Measurements from ENCODE around the gene TBRG4.

TBRG4 gene

DNA sequence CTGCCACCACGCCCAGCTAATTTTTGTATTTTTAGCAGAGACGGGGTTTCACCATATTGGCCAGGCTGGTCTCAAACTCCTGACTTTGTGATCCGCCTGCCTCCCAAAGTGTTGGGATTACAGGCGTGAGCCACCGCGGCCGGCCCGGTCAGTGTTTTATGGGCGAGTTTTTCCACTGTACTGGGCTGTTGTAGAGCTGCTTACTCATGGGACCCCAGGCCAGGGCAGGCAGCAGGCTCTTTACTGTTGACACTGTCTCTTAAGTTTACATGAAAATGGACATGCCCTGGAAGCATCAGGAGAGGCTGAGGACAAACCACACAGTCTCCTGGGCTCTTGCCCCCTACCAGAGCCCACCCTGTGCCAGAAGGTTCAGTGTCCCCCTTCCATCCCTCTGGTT is 33.9 kb downstream of the TBRG4 start:
- H3K4me1 ChIP-seq (ENCODE audit: insufficient read depth, low read length) = no peaks in the 10 kb centered on the region
- no peaks in the 10 kb centered on the region for H3K27me3 ChIP-seq (ENCODE audit: insufficient read depth, low read length)
- H3K9me3 ChIP-seq (ENCODE audit: insufficient read depth, low read depth, low read length) = no peaks in the 10 kb centered on the region
- WGBS = 96% methylated on average over 9 of the region's 9 CpGs
- H3K9ac ChIP-seq (ENCODE audit: low read depth, low read length) = no peak overlapping the region
- no peak overlapping the region for H3K27ac ChIP-seq (ENCODE audit: low read depth, low read length)
- peaks cover 38% of the 10 kb centered on the region for H3K36me3 ChIP-seq (ENCODE audit: insufficient read depth, low read length)
- H3K4me3 ChIP-seq (ENCODE audit: low read length) = no peak overlapping the region

DNA sequence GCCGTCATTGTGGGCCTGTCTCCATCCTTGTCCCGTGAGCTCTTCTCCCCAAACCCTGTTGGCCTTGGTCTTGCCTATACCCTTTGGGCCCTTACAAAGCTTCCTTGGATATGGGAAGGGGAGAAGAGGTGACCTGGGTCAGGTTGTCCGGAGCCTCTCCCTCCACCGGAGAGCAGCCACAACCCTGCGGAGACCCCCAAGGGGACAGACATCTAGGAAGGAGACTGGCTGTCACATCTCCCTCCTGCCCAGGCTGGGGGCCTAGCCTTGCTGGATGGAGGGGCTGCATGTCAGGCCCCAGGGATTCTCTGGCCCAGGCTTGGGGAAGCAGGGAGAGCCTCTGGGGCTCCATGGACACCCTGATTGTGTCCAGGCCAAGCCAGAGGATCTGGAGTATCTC is 34.6 kb downstream of the TBRG4 start:
- H3K9ac ChIP-seq (ENCODE audit: low read depth, low read length) = no peak overlapping the region
- H3K36me3 ChIP-seq (ENCODE audit: insufficient read depth, low read length) = peaks cover 38% of the 10 kb centered on the region
- WGBS = 96% methylated on average over 5 of the region's 5 CpGs
- H3K4me3 ChIP-seq (ENCODE audit: low read length) = no peak overlapping the region
- no peaks in the 10 kb centered on the region for H3K27me3 ChIP-seq (ENCODE audit: insufficient read depth, low read length)
- H3K27ac ChIP-seq (ENCODE audit: low read depth, low read length) = no peak overlapping the region
- H3K9me3 ChIP-seq (ENCODE audit: insufficient read depth, low read depth, low read length) = no peaks in the 10 kb centered on the region
- no peaks in the 10 kb centered on the region; the same call in 1 of the 2 replicates for H3K4me1 ChIP-seq (ENCODE audit: insufficient read depth, low read length)

DNA sequence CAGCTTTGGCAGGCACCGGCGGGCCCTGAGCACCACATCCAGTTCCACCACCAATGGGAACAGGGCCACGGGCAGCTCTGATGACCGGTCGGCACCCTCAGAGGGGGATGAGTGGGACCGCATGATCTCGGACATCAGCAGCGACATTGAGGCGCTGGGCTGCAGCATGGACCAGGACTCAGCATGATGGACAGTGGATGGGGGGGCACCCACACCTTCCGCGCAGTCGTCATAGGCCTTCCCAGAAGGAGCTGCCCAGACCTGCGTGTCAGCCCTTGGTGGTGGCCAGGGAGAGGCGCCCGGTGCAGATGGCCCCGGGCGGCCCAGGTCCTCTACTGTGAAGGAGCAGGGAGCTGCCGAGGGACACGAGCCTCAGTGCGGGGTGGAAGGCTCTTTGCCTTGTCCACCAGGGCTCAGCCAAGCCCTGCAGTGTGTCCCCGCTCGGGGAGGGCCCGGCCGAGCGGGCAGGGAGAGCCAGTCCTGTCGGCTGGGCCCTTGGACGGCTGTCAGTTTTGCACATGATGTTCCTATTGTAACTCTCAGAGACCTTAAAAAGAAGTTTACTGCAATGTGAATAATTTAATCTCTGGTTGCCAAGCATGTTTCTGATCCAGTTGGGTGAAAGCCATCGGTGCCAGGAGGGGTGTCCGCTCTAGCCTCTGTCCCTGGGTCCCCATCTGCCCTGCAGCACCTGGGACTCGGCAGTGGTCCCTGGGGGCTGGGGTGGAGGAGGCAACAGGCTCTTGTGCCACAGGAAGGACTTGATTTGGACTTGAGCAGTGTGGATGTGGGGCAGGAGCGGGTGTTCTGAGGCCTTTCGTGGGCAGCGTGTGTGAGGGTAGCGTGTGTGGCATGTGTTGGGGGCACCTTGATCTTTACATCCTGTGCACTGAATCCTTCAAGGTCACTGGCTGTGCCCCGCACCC is 35.4 kb downstream of the TBRG4 start:
- no peaks in the 10 kb centered on the region for H3K27me3 ChIP-seq (ENCODE audit: insufficient read depth, low read length)
- 92% methylated on average over 35 of the region's 35 CpGs for WGBS
- H3K4me3 ChIP-seq (ENCODE audit: low read length) = no peak overlapping the region

DNA sequence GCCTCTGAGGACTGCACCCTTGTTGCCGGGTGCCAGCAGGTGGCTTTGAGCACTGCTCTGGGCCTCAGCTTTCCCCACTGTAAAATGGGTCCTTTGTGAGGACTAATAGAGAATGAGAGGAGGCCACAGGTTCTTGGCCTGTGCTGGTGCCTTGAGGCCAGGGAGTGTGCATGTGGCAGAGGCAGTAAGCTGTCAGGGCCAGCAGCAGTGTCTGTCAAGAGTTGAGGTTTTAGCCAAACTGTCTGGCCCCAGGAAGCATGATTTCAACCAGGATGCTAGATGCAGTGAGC is 36.2 kb downstream of the TBRG4 start:
- Histone ChIP-seq H3K27ac (ENCODE audit: low read depth, low read length) (no peak overlapping the region), H3K27me3 (ENCODE audit: insufficient read depth, low read length) (no peaks in the 10 kb centered on the region), H3K36me3 (ENCODE audit: insufficient read depth, low read length) (peaks cover 43% of the 10 kb centered on the region), H3K4me3 (ENCODE audit: low read length) (no peak overlapping the region), H3K9ac (ENCODE audit: low read depth, low read length) (no peak overlapping the region), H3K4me1 (ENCODE audit: insufficient read depth, low read length) (no peaks in the 10 kb centered on the region; the same call in 1 of the 2 replicates), H3K9me3 (ENCODE audit: insufficient read depth, low read depth, low read length) (no peaks in the 10 kb centered on the region)
- WGBS = 84% methylated on average over 1 of the region's 1 CpG

More for the DNA sequence above, 35.4 kb downstream of the TBRG4 start:
- Histone ChIP-seq H3K36me3 (ENCODE audit: insufficient read depth, low read length) (peaks cover 38% of the 10 kb centered on the region), H3K9ac (ENCODE audit: low read depth, low read length) (no peak overlapping the region), H3K9me3 (ENCODE audit: insufficient read depth, low read depth, low read length) (no peaks in the 10 kb centered on the region), H3K4me1 (ENCODE audit: insufficient read depth, low read length) (no peaks in the 10 kb centered on the region; the same call in 1 of the 2 replicates), H3K27ac (ENCODE audit: low read depth, low read length) (no peak overlapping the region)

DNA sequence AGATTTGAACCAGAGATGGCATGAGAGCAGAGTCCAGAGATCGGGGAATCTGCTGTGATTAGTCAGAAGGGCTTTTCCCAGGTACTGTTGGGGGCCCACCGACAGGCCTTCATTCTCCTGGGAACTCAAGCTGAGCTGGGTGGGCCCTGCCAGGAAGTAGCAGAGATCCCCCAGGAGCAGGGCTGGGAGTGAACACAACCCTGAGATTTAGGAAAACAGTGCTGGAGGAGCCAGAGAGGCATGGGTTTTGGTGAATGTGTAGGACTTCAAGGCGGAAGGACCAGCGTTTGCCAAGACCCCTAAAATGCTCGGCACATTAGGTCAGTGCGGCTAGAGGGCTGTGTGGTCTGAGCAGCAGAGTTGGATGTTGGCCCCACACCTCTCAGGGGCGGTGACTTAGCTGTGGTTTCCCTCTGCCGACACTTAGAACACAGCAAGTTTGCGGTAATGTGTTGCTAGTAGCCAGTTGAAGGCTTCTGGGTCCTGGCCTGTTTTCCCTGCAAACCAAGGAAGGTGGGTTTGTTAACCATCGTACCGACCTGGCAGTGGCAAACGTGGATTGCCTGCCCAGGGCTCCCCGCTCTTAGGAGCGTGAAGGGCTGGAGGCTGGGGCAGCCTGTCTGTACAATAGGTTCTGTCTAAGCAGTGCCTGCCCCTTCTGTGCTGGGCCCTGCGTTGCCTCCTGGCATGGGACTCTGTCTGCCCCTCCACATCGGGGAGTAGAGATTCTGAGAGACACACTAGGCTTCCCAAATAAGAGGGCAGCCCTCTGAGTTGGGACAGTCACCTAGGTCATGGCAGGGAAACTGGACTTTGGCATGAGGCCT is 36.8 kb downstream of the TBRG4 start:
- peaks cover 46% of the 10 kb centered on the region for H3K36me3 ChIP-seq (ENCODE audit: insufficient read depth, low read length)
- H3K27me3 ChIP-seq (ENCODE audit: insufficient read depth, low read length) = no peaks in the 10 kb centered on the region
- H3K27ac ChIP-seq (ENCODE audit: low read depth, low read length) = no peak overlapping the region
- WGBS = 94% methylated on average over 16 of the region's 16 CpGs
- no peak overlapping the region for H3K9ac ChIP-seq (ENCODE audit: low read depth, low read length)
- no peaks in the 10 kb centered on the region for H3K9me3 ChIP-seq (ENCODE audit: insufficient read depth, low read depth, low read length)
- no peaks in the 10 kb centered on the region; the same call in 1 of the 2 replicates for H3K4me1 ChIP-seq (ENCODE audit: insufficient read depth, low read length)
- H3K4me3 ChIP-seq (ENCODE audit: low read length) = no peak overlapping the region

DNA sequence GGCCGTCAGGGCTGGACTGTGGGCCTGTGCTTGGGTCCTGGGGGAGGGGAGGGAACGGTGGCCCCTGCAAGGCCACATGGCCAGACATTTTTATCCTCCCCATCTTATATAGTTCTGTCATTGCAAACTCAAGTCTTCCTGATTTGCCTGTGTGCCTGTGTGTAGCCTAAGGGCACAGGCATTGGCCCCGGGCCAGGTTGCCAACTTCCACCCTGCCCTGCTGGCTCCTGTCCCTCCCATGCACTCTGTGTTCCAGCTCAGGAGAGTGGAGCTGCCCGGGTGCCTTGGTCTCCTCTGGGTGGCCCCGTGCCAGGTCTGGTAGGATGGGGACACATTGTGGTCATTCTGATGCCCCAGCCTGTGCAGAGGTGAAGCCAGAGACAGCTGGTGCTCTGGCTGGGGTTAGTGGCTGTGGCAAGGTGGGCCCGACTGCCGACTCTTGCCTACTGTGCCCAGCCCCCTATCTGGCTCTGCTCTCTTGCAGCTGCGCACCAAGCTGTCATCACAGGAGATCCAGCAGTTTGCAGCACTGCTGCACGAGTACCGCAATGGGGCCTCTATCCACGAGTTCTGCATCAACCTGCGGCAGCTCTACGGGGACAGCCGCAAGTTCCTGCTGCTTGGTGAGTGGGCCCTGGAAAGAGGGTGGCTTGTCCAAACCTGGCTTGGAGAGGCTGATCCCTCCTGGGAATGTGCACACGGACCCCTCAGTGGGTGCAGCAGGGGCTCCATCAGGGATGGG is 37.5 kb downstream of the TBRG4 start:
- Histone ChIP-seq H3K36me3 (ENCODE audit: insufficient read depth, low read length) (peaks cover 53% of the 10 kb centered on the region), H3K27me3 (ENCODE audit: insufficient read depth, low read length) (no peaks in the 10 kb centered on the region), H3K27ac (ENCODE audit: low read depth, low read length) (no peak overlapping the region), H3K9me3 (ENCODE audit: insufficient read depth, low read depth, low read length) (no peaks in the 10 kb centered on the region), H3K9ac (ENCODE audit: low read depth, low read length) (no peak overlapping the region), H3K4me1 (ENCODE audit: insufficient read depth, low read length) (no peaks in the 10 kb centered on the region; the same call in 1 of the 2 replicates), H3K4me3 (ENCODE audit: low read length) (no peak overlapping the region)
- 93% methylated on average over 14 of the region's 15 CpGs for WGBS

DNA sequence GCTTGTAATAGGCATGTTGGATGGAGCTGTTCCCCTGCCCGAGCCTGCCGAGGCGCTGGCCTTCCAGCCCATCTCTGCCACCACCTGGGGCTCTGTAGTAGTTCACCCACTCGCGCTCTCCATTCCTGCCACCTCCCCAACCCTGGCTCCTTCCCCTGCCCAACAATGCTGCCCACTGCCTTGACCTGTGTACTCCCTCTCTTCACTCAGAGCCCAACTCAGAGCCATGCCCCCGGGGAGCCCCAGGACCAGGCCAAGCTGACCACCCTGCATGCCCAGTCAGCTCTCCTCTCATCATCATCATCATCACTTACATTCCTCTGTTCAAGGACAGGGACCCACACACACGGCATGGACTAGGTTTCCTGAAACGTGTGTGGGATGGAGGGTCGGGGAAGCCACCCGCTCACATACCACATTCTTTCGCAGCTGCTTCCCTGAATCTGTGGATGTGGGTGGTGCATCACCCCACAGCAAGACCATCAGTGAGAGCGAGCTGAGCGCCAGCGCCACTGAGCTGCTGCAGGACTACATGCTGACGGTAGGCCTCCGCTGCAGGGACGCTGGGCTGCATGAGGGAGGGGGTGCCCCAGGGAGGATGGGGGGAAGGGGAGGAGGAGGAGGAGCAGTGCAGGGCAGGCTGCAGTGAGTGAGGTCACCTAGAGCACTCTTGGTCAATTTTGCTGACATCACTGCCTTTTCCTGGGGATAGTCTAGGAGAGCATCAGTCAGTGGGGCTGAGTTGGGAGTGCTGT is 38.3 kb downstream of the TBRG4 start:
- no peaks in the 10 kb centered on the region; the same call in 1 of the 2 replicates for H3K4me1 ChIP-seq (ENCODE audit: insufficient read depth, low read length)
- no peak overlapping the region for H3K9ac ChIP-seq (ENCODE audit: low read depth, low read length)
- H3K27me3 ChIP-seq (ENCODE audit: insufficient read depth, low read length) = no peaks in the 10 kb centered on the region
- no peak overlapping the region for H3K4me3 ChIP-seq (ENCODE audit: low read length)
- no peaks in the 10 kb centered on the region for H3K9me3 ChIP-seq (ENCODE audit: insufficient read depth, low read depth, low read length)
- H3K36me3 ChIP-seq (ENCODE audit: insufficient read depth, low read length) = peaks cover 54% of the 10 kb centered on the region
- H3K27ac ChIP-seq (ENCODE audit: low read depth, low read length) = no peak overlapping the region
- 90% methylated on average over 17 of the region's 17 CpGs for WGBS

DNA sequence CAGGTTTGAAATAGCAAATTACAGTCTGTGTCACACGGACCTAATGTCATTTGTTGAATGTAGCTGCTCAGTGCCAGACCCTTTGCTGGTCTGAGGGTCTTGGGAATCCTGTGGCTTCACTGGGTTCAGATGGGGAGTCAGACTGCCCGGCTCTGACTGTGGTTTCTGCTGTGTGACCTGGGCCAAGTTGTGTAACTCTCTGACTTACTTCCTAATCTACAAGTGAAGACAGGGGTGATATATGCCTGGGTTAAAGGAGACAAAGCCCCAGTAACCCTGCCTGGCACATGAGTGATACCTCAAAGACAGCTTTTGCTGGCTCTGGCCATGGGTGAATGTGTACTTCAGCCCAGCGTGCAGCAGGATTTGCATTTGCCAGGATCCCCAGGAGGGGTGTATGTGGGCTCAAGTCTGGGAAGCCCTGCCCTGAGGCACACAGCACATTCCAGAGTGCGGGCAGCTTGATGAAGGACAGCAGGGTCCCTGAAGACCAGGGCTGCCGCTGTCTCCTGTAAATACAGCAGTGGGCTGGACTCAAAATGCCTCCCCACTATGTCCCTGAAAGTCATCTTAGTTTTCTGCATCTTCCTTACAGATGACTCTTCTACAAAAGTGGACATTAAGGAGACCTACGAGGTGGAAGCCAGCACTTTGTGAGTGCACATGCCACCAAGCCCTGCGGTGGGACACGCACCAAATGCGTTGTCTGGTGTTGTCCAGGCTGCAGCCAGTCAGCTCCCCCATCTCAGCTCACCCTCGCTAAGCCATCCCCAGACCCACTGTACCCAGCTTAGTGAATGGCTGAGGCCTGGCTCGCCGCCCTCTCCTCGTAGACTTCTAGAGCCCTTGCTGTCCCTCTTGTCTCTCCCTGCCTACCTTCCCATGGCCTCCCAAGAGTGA is 39.1 kb downstream of the TBRG4 start:
- H3K27me3 ChIP-seq (ENCODE audit: insufficient read depth, low read length) = no peaks in the 10 kb centered on the region
- H3K9me3 ChIP-seq (ENCODE audit: insufficient read depth, low read depth, low read length) = no peaks in the 10 kb centered on the region
- H3K4me3 ChIP-seq (ENCODE audit: low read length) = no peak overlapping the region
- peaks cover 49% of the 10 kb centered on the region for H3K36me3 ChIP-seq (ENCODE audit: insufficient read depth, low read length)
- no peaks in the 10 kb centered on the region; the same call in 1 of the 2 replicates for H3K4me1 ChIP-seq (ENCODE audit: insufficient read depth, low read length)
- no peak overlapping the region for H3K9ac ChIP-seq (ENCODE audit: low read depth, low read length)
- 90% methylated on average over 13 of the region's 13 CpGs for WGBS
- H3K27ac ChIP-seq (ENCODE audit: low read depth, low read length) = no peak overlapping the region

DNA sequence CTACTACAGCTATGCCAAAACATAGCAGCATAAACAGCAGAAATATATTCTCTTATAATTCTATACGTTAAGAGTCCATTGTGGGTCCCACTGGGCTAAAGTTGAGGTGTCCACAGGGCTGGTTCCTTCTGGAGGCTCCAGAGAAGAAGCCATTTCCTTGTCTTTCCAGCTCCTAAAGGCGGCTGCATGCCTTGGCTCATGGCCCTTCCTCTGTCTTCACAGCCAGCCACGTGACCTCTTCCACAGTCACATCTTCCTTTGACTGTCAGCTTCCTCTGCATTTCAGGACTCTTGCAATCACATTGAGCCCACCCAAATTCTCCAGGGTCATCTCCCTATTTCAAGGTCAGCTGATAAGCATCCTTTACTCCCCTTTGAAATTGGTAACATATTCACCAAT is 40.0 kb downstream of the TBRG4 start:
- peaks cover 49% of the 10 kb centered on the region for H3K36me3 ChIP-seq (ENCODE audit: insufficient read depth, low read length)
- H3K4me1 ChIP-seq (ENCODE audit: insufficient read depth, low read length) = no peaks in the 10 kb centered on the region; the same call in 1 of the 2 replicates
- no peak overlapping the region for H3K4me3 ChIP-seq (ENCODE audit: low read length)
- WGBS = 85% methylated on average over 3 of the region's 3 CpGs
- H3K9me3 ChIP-seq (ENCODE audit: insufficient read depth, low read depth, low read length) = no peaks in the 10 kb centered on the region
- H3K27me3 ChIP-seq (ENCODE audit: insufficient read depth, low read length) = no peaks in the 10 kb centered on the region
- H3K27ac ChIP-seq (ENCODE audit: low read depth, low read length) = no peak overlapping the region
- no peak overlapping the region for H3K9ac ChIP-seq (ENCODE audit: low read depth, low read length)

DNA sequence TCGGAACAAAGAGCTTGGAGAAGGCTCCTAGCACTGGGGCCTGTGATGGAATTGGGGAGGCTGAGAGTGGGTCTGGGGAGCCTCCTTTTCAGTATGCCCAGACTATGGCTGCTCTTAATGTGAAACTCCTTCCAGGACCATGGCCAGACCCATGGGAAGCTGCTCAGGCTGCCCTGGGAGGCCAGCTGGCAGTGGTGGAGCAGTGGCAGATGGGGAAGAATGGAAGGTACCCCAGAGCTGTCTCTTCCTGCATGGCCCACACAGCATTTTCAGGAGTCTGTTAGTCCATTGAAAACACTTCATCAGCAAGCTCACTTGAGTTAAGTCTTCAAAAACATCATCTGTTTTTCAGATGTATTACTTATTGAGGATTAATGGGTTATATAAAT is 41.2 kb downstream of the TBRG4 start:
- H3K9me3 ChIP-seq (ENCODE audit: insufficient read depth, low read depth, low read length) = no peaks in the 10 kb centered on the region
- no peaks in the 10 kb centered on the region; the same call in 1 of the 2 replicates for H3K4me1 ChIP-seq (ENCODE audit: insufficient read depth, low read length)
- H3K36me3 ChIP-seq (ENCODE audit: insufficient read depth, low read length) = peaks cover 42% of the 10 kb centered on the region
- no peak overlapping the region for H3K9ac ChIP-seq (ENCODE audit: low read depth, low read length)
- no peak overlapping the region for H3K4me3 ChIP-seq (ENCODE audit: low read length)
- 95% methylated on average over 1 of the region's 1 CpG for WGBS
- no peak overlapping the region for H3K27ac ChIP-seq (ENCODE audit: low read depth, low read length)
- no peaks in the 10 kb centered on the region for H3K27me3 ChIP-seq (ENCODE audit: insufficient read depth, low read length)
